Neural cell (in vitro differentiated cells): Measurements from ENCODE around the gene OTUB2.

Source experiments
- POLR2AphosphoS5 ChIP-seq: IDR thresholded peaks from 2 replicates; pipeline ENCODE4 v1.6.1; 2012
- TAF1 ChIP-seq: IDR thresholded peaks from 2 replicates; pipeline ENCODE4 v1.6.1; 2012; ENCODE audit warnings: low read depth
- TF ChIP-seq, protein P1 (sequence below): fragments of 450-650 bp; IDR thresholded peaks from 2 replicates; pipeline ENCODE4 v1.5.1; 2014; ENCODE audit warnings: antibody characterized with exemption, mild to moderate bottlenecking, moderate library complexity; ENCODE audit not compliant: poor library complexity, severe bottlenecking

DNA sequence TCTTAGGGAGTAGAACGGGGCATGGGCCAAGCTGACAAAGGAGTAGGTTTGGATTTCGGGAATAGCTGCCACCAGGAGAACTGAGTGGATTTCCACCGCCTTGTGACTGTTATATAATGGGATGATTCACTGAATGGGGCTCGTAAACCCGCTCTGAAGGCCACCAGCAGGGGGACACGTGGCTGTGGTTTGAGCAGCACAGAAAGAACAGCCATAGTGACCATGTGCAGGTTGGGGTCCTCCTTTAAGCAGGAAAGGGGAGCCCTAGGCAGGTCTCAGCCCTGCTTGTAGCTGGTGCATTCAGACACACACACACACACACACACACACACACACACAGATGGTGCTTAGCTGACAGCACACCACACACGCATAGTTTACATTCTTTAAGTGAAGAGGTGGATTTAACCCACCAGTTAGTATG lies 41.1 kb upstream of the OTUB2 start:
- no peak for TF ChIP-seq TAF1
- TF ChIP-seq, protein P1, sequence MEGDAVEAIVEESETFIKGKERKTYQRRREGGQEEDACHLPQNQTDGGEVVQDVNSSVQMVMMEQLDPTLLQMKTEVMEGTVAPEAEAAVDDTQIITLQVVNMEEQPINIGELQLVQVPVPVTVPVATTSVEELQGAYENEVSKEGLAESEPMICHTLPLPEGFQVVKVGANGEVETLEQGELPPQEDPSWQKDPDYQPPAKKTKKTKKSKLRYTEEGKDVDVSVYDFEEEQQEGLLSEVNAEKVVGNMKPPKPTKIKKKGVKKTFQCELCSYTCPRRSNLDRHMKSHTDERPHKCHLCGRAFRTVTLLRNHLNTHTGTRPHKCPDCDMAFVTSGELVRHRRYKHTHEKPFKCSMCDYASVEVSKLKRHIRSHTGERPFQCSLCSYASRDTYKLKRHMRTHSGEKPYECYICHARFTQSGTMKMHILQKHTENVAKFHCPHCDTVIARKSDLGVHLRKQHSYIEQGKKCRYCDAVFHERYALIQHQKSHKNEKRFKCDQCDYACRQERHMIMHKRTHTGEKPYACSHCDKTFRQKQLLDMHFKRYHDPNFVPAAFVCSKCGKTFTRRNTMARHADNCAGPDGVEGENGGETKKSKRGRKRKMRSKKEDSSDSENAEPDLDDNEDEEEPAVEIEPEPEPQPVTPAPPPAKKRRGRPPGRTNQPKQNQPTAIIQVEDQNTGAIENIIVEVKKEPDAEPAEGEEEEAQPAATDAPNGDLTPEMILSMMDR = no peak
- no peak for TF ChIP-seq POLR2AphosphoS5
